Activated CD4-positive, alpha-beta T cell treated with anti-CD3 and anti-CD28 coated beads for 48 hours (primary cell): Measurements from ENCODE around the gene NOTCH1.
A peak's percentile ranks its signal among the peaks of the same experiment; 100 is the strongest.
"Not testable (repeated sequence)": the region's sequence is repeated elsewhere in the genome, so short reads cannot be mapped to it uniquely, and the experiment has no call there.

Experiments used
- DNase-seq: peaks from one replicate; pipeline ENCODE4 v3.0.0-alpha.2; 2020

Gene NOTCH1

GRCh38 chr9:136563646-136564325, 17.9 kb upstream of the NOTCH1 start:
- no peak for DNase-seq

DNA sequence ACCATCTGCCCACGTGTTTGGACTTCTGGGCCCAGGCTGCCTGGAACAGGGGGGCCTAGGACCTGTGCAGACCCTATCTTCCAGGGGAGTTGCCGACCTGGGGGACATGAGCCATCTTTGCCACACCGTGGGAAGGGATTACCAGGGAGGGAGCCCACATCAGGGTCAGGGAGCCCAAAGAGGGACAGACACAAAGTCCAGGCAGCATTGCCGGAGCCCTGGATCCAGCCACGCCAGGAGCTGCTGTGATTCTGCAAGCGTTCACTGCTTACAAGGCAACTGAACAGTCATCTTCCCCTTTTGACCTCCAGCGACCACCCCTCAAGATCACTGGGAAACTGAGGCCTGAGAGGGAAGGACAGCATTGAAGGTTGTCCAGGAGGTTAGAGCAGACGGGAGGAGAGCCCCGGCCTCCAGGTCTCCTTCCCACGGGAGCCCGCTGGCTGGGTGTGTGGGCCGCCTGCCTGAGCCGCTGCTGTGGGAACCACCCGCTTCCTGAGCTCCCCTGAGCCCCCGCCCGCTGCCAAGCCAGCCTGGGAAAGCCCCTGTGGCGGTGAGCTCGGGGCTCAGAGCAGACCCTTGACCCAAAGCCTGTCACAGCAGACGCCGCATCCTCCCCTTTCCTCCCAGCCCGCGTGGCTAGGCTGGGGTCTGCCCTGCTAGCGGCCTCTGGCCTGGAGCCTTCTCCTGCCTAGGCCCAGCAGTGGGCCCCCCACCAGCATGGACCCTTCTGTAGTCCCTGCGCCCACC, 17.1 kb upstream of the NOTCH1 start:
- no peak for DNase-seq

DNA sequence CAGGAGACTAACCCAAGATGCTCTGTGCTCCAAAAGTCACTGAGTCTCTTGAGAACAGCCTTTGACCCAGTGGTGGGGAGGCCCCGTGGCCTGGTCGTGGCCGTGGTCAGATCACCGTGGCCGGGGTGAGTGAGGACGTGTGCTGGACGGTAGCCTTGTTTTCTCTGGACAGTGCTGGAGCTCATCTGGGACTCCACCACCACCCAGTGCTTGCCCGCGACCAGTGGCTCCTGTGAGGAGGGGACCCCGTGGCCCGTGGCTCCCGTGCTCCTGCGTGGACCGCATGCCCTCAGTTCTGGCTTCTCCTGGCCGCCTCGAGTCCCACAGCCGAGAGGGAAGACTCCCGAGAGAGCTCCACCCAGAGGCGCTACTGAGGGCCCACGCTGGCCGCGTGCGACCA, 15.9 kb upstream of the NOTCH1 start:
- no peak for DNase-seq

- DNase-seq: no peak
Measured at GRCh38 chr9:136560586-136560985, 14.7 kb upstream of the NOTCH1 start.

DNA sequence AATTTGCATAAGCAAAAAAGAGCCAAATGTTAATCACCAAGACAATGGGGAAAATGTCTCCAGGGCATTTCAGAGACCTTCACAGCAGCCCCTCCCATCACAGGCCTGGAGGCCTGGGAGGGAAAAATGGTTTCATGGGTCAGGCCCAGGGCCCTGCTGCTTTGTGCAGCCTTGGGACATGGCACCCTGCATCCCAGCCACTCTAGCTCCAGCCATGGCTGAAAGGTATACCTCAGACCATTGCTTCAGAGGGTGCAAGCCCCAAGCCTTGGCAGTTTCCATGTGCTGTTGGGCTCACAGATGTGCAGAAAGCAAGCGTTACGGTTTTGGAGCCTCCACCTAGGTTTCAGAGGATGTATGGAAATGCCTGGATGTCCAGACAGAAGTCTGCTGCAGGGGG, 13.5 kb upstream of the NOTCH1 start:
- DNase-seq: not testable (repeated sequence)

DNA sequence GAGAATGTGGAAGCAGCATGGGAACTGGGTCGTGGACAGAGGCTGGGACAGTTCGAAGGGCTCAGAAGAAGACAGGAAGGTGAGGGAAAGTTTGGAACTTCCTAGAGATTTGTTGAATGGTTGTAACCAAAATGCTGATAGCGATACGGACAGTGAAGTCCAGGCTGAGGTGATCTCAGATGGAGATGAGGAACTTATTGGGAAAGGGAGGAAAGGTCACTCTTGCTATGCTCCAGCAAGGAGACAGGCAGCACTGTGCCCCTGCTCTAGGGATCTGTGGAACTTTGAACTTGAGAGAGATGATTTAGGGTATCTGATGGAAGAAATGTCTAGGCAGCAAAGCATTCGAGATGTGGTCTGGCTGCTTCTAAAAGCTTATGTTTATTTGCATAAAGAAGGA, 13.0 kb upstream of the NOTCH1 start:
- not testable (repeated sequence) for DNase-seq

DNA sequence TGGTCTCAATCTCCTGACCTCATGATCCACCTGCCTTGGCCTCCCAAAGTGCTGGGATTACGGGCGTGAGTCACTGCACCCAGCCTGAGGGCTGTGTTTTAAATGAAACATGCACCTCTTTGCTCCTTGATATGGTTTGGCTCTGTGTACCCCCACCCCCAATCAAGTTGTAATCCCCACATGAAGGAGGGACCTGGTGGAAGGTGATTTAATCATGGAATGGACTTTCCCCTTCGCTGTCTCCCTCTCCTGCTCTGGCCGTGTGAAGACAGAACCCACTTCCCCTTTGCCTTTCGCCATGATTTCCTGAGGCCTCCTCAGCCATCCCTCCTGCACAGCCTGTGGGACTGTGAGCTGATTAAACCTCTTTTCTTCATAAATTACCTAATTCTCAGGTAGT, 12.5 kb upstream of the NOTCH1 start:
- no peak for DNase-seq

DNA sequence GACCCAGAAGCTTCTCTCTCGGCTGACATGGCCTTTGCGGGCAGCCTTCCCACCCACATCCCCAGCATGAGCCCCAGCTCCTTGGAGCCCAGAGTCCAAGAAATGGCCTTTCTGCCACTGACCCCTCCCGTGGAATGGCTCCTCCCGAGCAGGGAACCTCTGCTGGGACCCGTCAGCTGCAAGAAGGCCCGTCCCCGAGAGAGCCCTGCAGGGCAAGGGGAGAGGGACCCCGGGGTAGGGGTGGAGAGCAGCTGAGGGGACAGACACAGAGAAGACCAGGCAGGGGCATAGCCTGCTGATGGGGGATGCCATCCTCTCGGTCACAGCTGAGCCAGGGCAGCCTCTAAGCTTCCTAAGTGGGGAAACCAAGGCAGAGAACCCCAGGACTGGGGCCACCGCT, 11.2 kb upstream of the NOTCH1 start:
- DNase-seq: no peak

DNA sequence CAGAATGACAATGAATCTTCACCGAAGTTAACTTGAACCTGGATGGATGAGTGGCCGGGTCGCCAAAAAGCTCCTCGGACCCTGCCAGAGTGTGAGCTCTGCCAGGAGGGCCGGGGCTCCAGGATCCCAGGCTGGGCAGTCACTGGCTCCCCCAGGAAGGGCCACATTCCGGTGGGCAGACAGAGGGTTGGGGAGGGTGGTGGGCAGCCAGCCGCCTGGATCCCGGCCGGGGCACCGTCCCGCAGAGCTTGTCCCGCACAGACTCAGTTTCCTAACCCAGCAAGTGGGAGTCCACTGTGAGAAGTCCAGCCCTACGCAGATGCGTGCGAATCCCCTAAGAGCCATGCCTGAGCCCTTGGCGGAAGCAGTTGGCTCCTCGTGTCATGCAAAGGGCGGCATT, 10.3 kb upstream of the NOTCH1 start:
- DNase-seq: no peak

GRCh38 chr9:136554870-136555269, 9.0 kb upstream of the NOTCH1 start:
- DNase-seq: no peak

GRCh38 chr9:136553581-136553980, 7.7 kb upstream of the NOTCH1 start:
- no peak for DNase-seq

DNA sequence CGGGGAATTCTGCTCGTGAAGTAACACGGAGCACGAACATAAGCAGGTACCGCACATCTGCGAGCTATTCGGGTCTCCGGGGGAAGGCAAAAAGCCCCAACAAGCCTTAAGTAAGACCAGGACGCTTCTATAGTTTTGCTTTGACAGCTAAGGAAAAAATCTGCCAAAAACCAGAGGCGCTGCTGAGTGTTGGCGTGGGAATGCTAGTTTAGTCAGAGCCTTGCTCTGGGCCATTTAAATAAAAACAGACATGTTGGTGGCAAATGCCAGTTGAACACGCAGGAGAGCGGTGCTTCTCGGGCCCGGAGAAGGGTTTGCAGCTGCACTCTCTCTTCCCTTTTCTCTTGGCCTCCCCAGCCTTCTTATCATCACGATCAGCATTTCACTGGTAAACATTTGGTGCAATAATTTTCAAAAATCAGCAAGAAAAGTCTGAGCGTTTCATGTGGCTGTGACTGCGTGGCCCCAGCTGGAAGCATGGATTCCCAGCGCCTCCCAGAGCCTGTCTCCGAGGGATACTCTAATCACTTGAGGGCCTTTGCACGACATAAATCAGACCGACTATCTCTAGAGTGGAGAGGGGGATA, 6.4 kb upstream of the NOTCH1 start:
- DNase-seq: no peak

GRCh38 chr9:136551401-136552116, 5.7 kb upstream of the NOTCH1 start:
- DNase-seq: no peak

- DNase-seq: no peak
Measured at GRCh38 chr9:136550439-136551289, 4.8 kb upstream of the NOTCH1 start.

DNA sequence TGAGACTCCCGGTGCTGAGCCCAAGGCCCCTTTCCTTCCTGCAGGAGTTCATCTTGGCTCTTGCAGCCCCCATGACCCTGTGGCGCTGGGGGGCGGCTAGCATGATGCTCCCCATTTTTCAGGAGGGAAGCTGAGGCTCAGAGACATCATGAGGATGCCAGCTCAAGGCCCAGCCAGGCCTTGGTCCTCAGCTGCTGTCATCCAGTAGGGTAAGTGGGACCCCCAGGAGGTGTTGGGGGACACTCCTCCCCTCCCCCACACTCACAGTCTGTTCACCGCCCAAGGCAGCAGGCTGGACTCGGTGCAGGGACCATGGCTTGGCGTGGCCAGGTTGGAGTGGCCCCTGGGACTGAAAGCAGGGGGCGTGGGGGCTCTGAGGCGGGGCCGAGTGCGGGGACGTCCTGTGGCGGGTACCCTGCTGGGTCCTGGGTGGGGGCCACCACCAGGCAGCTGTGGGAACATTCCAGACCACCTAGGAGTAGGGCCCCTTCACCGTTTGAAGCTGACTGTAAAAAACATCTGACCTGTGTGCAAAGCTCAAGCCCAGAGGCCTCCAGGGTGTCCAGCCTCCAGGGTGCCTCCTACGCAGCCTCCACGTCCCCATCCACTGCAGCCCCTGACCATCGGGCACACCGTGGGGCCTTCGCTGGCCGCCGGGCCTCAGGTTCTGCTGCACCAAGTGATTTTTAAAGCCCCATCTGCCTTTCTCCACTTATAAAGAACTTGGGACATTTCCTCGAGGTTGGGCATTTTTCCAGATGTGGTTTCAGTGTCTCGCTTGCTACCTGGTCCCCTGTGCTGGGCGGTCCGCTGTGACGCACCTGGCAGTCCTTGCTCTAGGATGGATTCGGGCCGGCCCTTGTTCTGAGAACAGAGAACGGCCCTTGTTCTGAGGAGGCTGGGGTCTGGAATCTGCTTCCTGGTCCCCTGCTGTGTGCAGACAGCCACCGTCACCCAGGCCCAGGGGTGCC, 3.4 kb upstream of the NOTCH1 start:
- no peak for DNase-seq

DNA sequence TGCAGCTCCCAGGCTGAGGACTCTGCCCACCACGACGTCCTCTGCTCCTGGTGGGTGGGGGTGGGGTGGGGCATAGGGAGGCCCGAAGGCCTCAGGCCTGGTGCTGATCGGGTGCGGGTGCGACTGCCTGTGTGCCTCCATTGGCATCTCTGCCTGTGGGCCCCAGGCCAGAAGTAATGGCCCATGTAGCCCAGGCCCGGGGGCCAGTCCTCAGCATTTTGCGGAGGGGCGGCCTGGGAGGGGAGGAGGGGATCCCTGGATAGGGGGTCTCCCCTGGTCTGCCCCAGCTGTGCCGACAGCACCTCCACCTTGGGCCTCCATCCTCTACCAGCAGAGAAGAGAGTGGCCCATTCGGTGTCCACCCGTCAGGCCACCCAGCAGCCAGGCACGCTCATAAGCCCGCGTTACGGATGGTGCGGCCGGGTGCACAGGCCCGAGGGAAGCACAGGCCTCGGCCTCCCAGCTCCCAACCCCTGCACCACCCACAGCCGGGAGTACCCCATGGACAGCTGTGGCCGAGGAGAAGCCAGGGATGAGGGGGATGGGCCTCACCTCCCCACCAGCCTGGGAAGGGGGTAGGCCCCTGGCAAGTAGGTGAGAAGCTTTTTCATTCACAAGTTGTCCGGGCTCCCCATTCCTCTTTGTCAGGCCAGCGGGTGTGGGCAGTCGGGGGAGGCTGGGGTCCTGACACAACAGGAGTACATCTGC, 1.8 kb upstream of the NOTCH1 start:
- DNase-seq: no peak

- DNase-seq: peak; percentile 72
Measured at GRCh38 chr9:136546697-136547501, 1.1 kb upstream of the NOTCH1 start.

GRCh38 chr9:136545692-136545964, 220 bp downstream of the NOTCH1 start:
- DNase-seq: no peak

DNA sequence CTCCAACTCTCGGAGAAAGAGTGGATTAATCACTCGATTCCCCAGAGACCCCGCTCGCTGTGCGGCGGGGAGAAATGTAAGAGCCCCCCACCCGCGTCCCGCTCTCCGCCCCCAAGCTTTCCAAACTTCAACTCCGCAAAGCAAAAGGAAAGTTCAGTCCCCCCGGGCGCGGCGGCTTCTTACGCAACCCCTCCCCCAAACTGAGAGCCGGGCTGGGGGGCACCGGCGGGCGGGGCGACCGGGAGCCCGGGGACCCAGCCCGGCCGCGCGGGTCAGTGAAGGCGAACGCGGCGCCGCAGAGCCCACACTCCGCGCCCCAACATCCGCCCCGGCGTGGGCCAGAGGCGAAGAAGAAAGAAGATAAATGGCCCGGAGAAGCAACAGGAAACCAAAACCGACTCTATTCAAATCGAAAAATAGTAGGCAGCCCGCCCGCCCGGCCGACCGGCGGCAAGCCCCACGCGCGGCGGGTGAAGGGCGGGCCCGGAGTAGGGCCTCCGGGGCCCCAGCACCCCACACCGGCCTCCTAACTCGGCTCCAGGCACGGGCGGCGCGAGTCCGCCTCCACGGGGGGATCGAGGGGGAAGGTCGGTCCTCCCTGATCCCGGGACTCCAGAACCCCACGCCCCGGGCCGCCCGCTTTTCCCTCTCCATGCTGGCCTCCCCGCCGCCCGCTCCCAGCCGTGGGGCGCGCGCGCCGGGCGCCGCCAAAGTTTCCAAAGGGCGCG, 720 bp downstream of the NOTCH1 start:
- DNase-seq: peak; percentile 77
